Neural progenitor cell (in vitro differentiated cells): ENCODE data around the gene PTPN18.

ENCODE experiments used
- EZH2 ChIP-seq: fragments of 200-600 bp; sonication (generic); IDR thresholded peaks from 2 replicates; pipeline ENCODE4 v1.6.1; 2017; ENCODE audit warnings: antibody characterized with exemption, mild to moderate bottlenecking, moderate library complexity
- EZH2phosphoT487 ChIP-seq: fragments of 200-600 bp; sonication (generic); IDR thresholded peaks from 2 replicates; pipeline ENCODE4 v1.6.1; 2017; ENCODE audit warnings: antibody characterized with exemption
- TF ChIP-seq, protein P1 (sequence below): fragments of 200-600 bp; sonication (generic); IDR thresholded peaks from 2 replicates; pipeline ENCODE4 v1.5.1; 2017; ENCODE audit warnings: antibody characterized with exemption, mild to moderate bottlenecking

DNA sequence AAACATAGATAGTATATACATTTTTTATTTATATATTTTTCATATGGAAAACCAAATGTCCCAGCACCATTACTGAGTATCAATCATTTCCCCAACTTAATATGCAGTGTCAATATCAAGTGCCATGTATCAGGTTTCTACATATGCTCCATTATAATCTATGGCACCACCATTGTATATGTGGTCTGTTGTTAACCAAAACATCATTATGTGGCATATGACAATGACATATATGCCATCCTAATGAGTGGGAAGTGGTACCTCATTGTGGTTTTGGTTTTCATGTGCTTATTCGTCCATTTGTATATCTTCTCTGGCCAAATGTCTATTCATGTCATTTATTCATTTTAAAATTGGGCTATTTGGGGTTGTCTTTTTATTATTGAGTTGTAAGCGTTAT is 9.2 kb downstream of the PTPN18 start:
- TF ChIP-seq, protein P1, sequence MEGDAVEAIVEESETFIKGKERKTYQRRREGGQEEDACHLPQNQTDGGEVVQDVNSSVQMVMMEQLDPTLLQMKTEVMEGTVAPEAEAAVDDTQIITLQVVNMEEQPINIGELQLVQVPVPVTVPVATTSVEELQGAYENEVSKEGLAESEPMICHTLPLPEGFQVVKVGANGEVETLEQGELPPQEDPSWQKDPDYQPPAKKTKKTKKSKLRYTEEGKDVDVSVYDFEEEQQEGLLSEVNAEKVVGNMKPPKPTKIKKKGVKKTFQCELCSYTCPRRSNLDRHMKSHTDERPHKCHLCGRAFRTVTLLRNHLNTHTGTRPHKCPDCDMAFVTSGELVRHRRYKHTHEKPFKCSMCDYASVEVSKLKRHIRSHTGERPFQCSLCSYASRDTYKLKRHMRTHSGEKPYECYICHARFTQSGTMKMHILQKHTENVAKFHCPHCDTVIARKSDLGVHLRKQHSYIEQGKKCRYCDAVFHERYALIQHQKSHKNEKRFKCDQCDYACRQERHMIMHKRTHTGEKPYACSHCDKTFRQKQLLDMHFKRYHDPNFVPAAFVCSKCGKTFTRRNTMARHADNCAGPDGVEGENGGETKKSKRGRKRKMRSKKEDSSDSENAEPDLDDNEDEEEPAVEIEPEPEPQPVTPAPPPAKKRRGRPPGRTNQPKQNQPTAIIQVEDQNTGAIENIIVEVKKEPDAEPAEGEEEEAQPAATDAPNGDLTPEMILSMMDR, result no peak
- TF ChIP-seq EZH2 (no peak), EZH2phosphoT487 (no peak)
